Vein endothelial cell (primary cell): Measurements from ENCODE around the gene SF3A1. TPM values are rescaled to one million over a fixed set of nuclear protein-coding genes. Genes with fewer than 3 reads are reported as not detected.

Experiments
- total RNA-seq: library from RNA; depleted of rRNA; stranded (reverse); fragments of >200 nt; gene quantifications from 2 replicates; pipeline ENCODE4 v1.2.3, GENCODE V29; 2012

Gene SF3A1
- total RNA-seq: 39.2 and 52.1 TPM in 2 replicates

GRCh38 chr22:30356449-30357235 lies at the start of gene SF3A1, which contains the start of gene CCDC157:
Gene SF3A1 (minus strand): TSS chr22:30356894. CDS start chr22:30356792, 102 bp downstream.
Gene CCDC157 (plus strand): TSS chr22:30357007. CDS start chr22:30366001, 8,994 bp downstream.

GRCh38 chr22:30396871-30397655 lies 40.4 kb upstream of the SF3A1 start, which contains the start of gene SEC14L2:
Gene SEC14L2 (plus strand): TSS chr22:30397018. CDS start chr22:30397117, 99 bp downstream.

DNA sequence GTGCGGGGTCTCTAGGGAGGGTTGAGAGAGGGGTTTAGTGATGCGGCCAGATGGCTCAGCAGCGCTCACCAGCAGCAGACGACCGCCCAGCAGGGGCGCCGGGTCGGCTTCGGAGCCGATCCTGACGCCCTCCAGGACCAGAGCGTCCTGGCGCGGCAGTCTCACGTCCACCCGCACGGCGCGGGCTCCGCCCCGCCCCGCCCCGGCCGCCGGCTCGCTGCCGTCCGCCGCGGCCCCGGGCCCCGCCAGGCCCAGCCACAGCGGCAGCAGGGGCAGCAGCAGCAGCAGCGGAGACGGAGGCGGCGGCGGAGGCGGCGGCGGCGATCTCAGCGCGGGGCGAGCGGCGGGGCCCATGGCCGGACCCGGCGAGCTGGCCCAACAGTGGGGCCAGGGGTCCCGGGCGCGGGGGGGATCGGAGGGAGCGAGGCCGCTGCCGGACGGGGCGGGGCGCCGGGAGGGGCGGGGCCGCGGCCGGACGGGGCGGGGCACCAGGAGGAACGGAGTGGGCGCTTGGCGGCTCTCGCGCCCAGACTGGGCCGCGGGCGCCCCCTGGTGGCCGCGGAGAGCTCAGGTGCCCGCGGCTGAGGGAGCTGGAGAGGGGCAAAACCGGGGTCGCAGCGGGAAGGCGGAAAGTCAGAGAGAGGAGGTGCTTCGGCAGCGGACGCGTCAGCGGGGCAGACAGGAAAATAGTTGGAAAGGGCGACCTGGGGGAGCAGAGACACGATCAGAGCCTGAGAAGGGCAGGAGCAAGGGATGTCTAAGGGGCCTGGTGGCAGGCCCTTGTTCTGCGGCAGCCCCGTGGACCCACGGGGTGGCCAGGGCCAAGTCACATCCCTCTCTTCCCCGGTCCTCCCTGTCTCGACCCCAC lies 30.5 kb upstream of the SF3A1 start, which contains the start of gene RNF215:
Gene RNF215 (minus strand): TSS at position 452 of the 868 bp plus-strand sequence. CDS start 98 bp downstream, at position 354.

DNA sequence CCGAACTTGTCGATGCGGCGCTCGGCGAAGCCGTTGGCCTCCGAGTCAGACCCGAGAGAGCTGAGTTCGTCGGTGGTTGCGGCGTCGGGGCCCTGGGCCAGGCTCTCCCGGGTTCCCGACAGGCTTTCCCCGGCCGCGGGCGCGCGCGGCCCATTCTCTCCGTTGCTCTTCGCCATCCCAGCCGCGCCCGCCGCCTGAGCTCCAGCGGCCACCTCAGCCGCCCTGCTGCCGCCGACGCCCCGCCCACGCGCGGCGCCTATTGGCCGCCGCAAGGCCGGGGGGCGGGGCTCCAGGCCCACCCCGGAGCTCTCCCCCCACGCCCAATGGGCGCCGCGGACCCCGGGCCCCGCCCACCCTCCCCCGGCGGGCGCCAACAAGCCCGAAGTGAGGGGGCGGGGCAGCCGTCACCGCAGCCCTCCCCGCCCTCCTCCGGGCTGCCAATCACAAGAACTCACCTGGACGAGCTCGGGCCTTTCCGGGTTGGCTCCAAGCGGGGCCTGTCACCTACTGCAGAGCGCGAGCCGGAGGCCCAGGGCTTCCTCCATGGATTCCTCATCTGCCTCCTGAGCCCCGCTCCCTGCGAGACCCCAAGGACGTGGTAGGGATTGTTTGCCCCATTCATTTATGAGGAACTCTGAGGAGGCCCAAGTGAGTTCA lies 29.9 kb downstream of the SF3A1 start, which contains the start of gene TBC1D10A:
Gene TBC1D10A (minus strand): TSS at position 236 of the 657 bp plus-strand sequence. CDS start 60 bp downstream, at position 176.

DNA sequence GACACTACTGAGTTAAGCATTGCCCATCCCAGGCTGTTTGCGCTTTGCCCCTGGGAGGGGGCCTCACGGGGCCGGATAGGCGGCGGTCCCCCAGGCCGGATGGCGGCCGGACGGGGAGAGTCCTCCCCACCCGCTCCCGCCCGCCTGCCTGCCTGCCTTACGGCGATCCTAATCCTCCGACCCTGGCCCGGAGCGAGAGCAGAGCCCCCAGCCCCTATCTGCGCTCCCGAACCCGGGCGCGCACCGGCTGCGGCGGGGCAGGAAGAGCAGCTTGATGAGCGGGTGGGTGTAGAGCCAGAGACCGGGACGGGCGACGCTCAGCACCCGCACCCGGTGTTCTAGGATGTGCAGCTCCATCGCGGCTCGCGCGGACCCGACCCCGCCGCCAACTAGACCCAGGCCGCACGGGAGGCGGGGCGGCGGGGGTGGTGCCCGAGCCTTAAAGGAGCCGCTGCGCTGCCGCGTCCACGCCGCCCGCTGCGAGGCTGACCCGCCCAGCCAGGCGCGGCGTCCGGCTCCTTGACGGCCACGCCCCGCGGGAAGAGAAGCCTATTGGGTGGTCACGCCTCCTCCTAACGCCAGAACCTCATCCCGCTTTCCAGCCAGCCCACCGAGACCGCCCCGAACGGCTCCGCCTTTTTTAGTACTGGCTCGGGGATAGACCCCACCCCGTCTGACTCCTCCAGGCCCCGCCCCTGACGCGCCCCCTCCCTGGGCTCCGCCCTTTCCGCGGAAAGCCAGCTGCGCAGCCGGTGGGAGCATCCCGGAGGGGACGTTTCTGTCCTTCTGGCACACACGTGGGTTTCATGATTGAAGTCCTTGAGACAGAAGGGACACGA lies 67.3 kb downstream of the SF3A1 start, which contains the start of gene CASTOR1:
Gene CASTOR1 (minus strand): TSS at position 365 of the 839 bp plus-strand sequence. CDS start 8 bp downstream, at position 357.

Other genes starting within 250 kb of the SF3A1 start
- gene LIF, start 110.1 kb downstream of the SF3A1 start, total RNA-seq: 0.19 and 0.33 TPM in 2 replicates
- gene OSM, start 90.0 kb downstream of the SF3A1 start, total RNA-seq: not detected in 2 replicates
- 8.9 and 10.8 TPM in 2 replicates for gene CASTOR1, start 67.4 kb downstream of the SF3A1 start, total RNA-seq
- 12.6 and 15.4 TPM in 2 replicates for gene TBC1D10A, start 30.0 kb downstream of the SF3A1 start, total RNA-seq
- gene CCDC157, start 113 bp upstream of the SF3A1 start, total RNA-seq: 1.8 and 4.2 TPM in 2 replicates
- gene RNF215, start 30.5 kb upstream of the SF3A1 start, total RNA-seq: 22.4 and 23.5 TPM in 2 replicates
- 26.8 and 34.2 TPM in 2 replicates for gene SEC14L2, start 40.1 kb upstream of the SF3A1 start, total RNA-seq
- 31.4 and 35.9 TPM in 2 replicates for gene MTFP1, start 68.9 kb upstream of the SF3A1 start, total RNA-seq
- not detected in 2 replicates for gene SEC14L3, start 115.1 kb upstream of the SF3A1 start, total RNA-seq
- gene SEC14L4, start 148.8 kb upstream of the SF3A1 start, total RNA-seq: not detected in 2 replicates
- gene SEC14L6, start 189.8 kb upstream of the SF3A1 start, total RNA-seq: 0.19 TPM in 1 of 2 replicates, not detected in the other
- not detected in 2 replicates for gene GAL3ST1, start 217.8 kb upstream of the SF3A1 start, total RNA-seq
- gene PES1, start 235.0 kb upstream of the SF3A1 start, total RNA-seq: 88.1 and 90.5 TPM in 2 replicates